Suppressor macrophage treated with lipopolysaccharide for 4 hours (primary cell): ENCODE measurements around the gene LUC7L2.
"Not testable (repeated sequence)": the region's sequence is repeated elsewhere in the genome, so short reads cannot be mapped to it uniquely, and the experiment has no call there.

Experiments used
- DNase-seq: peaks from one replicate; pipeline ENCODE4 v3.0.0-alpha.2; 2020

Gene LUC7L2

GRCh38 chr7:139403601-139404000 lies 43.9 kb downstream of the LUC7L2 start:
- DNase-seq = no peak

GRCh38 chr7:139407555-139407954 lies 47.9 kb downstream of the LUC7L2 start:
- no peak for DNase-seq

- not testable (repeated sequence) for DNase-seq
These were observed 55.2 kb downstream of the LUC7L2 start for GRCh38 chr7:139414743-139415402.

- no peak for DNase-seq
These were observed 56.7 kb downstream of the LUC7L2 start for GRCh38 chr7:139416405-139416804.

GRCh38 chr7:139417478-139417877 lies 57.8 kb downstream of the LUC7L2 start:
- no peak for DNase-seq

GRCh38 chr7:139421123-139421522 lies 61.4 kb downstream of the LUC7L2 start:
- no peak for DNase-seq

GRCh38 chr7:139422126-139422525 lies 62.4 kb downstream of the LUC7L2 start:
- no peak for DNase-seq

- no peak for DNase-seq
These were observed 63.4 kb downstream of the LUC7L2 start for GRCh38 chr7:139423091-139423490.

- DNase-seq = no peak
These were observed 64.3 kb downstream of the LUC7L2 start for GRCh38 chr7:139424004-139424403.

- not testable (repeated sequence) for DNase-seq
These were observed 66.0 kb downstream of the LUC7L2 start for GRCh38 chr7:139425701-139426100.

- no peak for DNase-seq
These were observed 66.7 kb downstream of the LUC7L2 start for GRCh38 chr7:139426258-139427028.

- no peak for DNase-seq
These were observed 67.3 kb downstream of the LUC7L2 start for GRCh38 chr7:139427029-139427420.

GRCh38 chr7:139427788-139428187 lies 68.1 kb downstream of the LUC7L2 start:
- DNase-seq = no peak

- not testable (repeated sequence) for DNase-seq
These were observed 70.0 kb downstream of the LUC7L2 start for GRCh38 chr7:139429735-139430134.

GRCh38 chr7:139430443-139430842 lies 70.7 kb downstream of the LUC7L2 start:
- DNase-seq = no peak

- no peak for DNase-seq
These were observed 71.3 kb downstream of the LUC7L2 start for GRCh38 chr7:139431010-139431409.

- no peak for DNase-seq
These were observed 71.8 kb downstream of the LUC7L2 start for GRCh38 chr7:139431459-139431858.

- no peak for DNase-seq
These were observed 77.1 kb downstream of the LUC7L2 start for GRCh38 chr7:139436806-139437205.

GRCh38 chr7:139439375-139439774 lies 79.7 kb downstream of the LUC7L2 start:
- DNase-seq = no peak

GRCh38 chr7:139441961-139442360 lies 82.3 kb downstream of the LUC7L2 start:
- DNase-seq = no peak

GRCh38 chr7:139446051-139446890 lies 86.6 kb downstream of the LUC7L2 start:
- no peak for DNase-seq

GRCh38 chr7:139450851-139451250 lies 91.2 kb downstream of the LUC7L2 start:
- DNase-seq = no peak

- no peak for DNase-seq
These were observed 91.9 kb downstream of the LUC7L2 start for GRCh38 chr7:139451638-139452037.
